HL-60 (cell line): Measurements from ENCODE around the gene RDX.

Experiments
- DNase-seq, 2 experiments: peaks; one replicate each; pipeline ENCODE4 v3.0.0-alpha.2; 2010 to 2020; ENCODE audit warnings: low read depth in 1 of 2, low spot score in 1 of 2
- H3K27ac ChIP-seq: fragments of 250-450 bp; sonication (Bioruptor Pico); replicated peaks from 2 replicates; pipeline ENCODE4 v1.5.1; 2020; ENCODE audit warnings: mild to moderate bottlenecking, moderate library complexity
- H3K27me3 ChIP-seq: fragments of 250-450 bp; sonication (Bioruptor Pico); 2 replicates; pipeline ENCODE4 v1.5.1; 2021; ENCODE audit warnings: mild to moderate bottlenecking, moderate library complexity; ENCODE audit not compliant: insufficient read depth, poor library complexity, severe bottlenecking
- H3K4me3 ChIP-seq: replicated peaks from 2 replicates; pipeline ENCODE4 v1.5.1; 2011; ENCODE audit warnings: mild to moderate bottlenecking, control low read depth, low read length; ENCODE audit not compliant: insufficient read depth
- CTCF ChIP-seq: IDR thresholded peaks from one replicate; pipeline ENCODE4 v1.5.1; 2011; ENCODE audit warnings: low read length, control low read depth, inconsistent platforms; ENCODE audit not compliant: insufficient read depth
- GABPA ChIP-seq: IDR thresholded peaks from 2 replicates; pipeline ENCODE4 v1.6.1; 2012; ENCODE audit warnings: low read depth
- POLR2AphosphoS5 ChIP-seq: IDR thresholded peaks from 2 replicates; pipeline ENCODE4 v1.6.1; 2012; ENCODE audit warnings: low read depth
- REST ChIP-seq: IDR thresholded peaks from 2 replicates; pipeline ENCODE4 v1.6.1; 2012; ENCODE audit warnings: low read depth; ENCODE audit not compliant: insufficient replicate concordance
- SPI1 ChIP-seq: IDR thresholded peaks from 2 replicates; pipeline ENCODE4 v1.6.1; 2012; ENCODE audit warnings: low read depth, mild to moderate bottlenecking, borderline replicate concordance

Gene RDX

GRCh38 chr11:110272919-110273318, 23.5 kb downstream of the RDX start:
- no peak overlapping the region for H3K27ac ChIP-seq
- H3K27me3 ChIP-seq: no peaks in the 10 kb centered on the region
- TF ChIP-seq POLR2AphosphoS5: no peak
- TF ChIP-seq SPI1: no peak
- no peak for TF ChIP-seq CTCF
- no peak for TF ChIP-seq GABPA
- TF ChIP-seq REST: no peak
- DNase-seq: no peak
- H3K4me3 ChIP-seq: no peak overlapping the region

- DNase-seq: no peak
- Histone ChIP-seq H3K27me3 (no peaks in the 10 kb centered on the region), H3K4me3 (no peak overlapping the region), H3K27ac (no peak overlapping the region)
- no peak for TF ChIP-seq GABPA
- TF ChIP-seq POLR2AphosphoS5: no peak
- TF ChIP-seq REST: no peak
- no peak for TF ChIP-seq SPI1
- no peak for TF ChIP-seq CTCF
Measured at GRCh38 chr11:110269996-110270395, 26.4 kb downstream of the RDX start.

- no peak for DNase-seq
- TF ChIP-seq SPI1: no peak
- no peak for TF ChIP-seq CTCF
- no peak for TF ChIP-seq REST
- no peak for TF ChIP-seq POLR2AphosphoS5
- no peak for TF ChIP-seq GABPA
Measured at GRCh38 chr11:110268441-110268840, 28.0 kb downstream of the RDX start.

More at GRCh38 chr11:110268441-110268840, 28.0 kb downstream of the RDX start:
- H3K27ac ChIP-seq: no peak overlapping the region
- no peak overlapping the region for H3K4me3 ChIP-seq
- no peaks in the 10 kb centered on the region for H3K27me3 ChIP-seq
